Astrocyte (in vitro differentiated cells and primary cell): ENCODE data around the gene CMSS1. TPM values are rescaled to one million over a fixed set of nuclear protein-coding genes. Genes with fewer than 3 reads are reported as not detected.
A peak's percentile ranks its signal among the peaks of the same experiment; 100 is the strongest.

Experiments
- DNase-seq: peaks from one replicate; pipeline ENCODE4 v3.0.0-alpha.2; 2010; ENCODE audit warnings: low read depth
- FAIRE-seq: peaks from 2 replicates; lab custom pipeline; 2011; peaks lifted over from hg19 to GRCh38; lab: Jason Lieb, UNC
- H2AFZ ChIP-seq: 2 replicates; pipeline ENCODE4 v1.6.0; 2012; ENCODE audit warnings: low read depth, low read length, inconsistent platforms
- H3K27ac ChIP-seq: 2 replicates; pipeline ENCODE4 v1.5.1; 2011; ENCODE audit warnings: low read depth, low read length, inconsistent platforms
- H3K27me3 ChIP-seq: 2 replicates; pipeline ENCODE4 v1.6.0; 2011; ENCODE audit warnings: low read length, inconsistent platforms; ENCODE audit not compliant: insufficient read depth
- H3K36me3 ChIP-seq: 2 replicates; pipeline ENCODE4 v1.5.1; 2011; ENCODE audit warnings: low read length, inconsistent platforms; ENCODE audit not compliant: insufficient read depth
- H3K4me1 ChIP-seq: 2 replicates; pipeline ENCODE4 v1.5.1; 2011; ENCODE audit warnings: low read length, inconsistent platforms; ENCODE audit not compliant: insufficient read depth
- H3K4me2 ChIP-seq: 2 replicates; pipeline ENCODE4 v1.6.0; 2012; ENCODE audit warnings: low read length, inconsistent platforms
- H3K4me3 ChIP-seq: 2 replicates; pipeline ENCODE4 v1.5.1; 2011; ENCODE audit warnings: low read depth, mild to moderate bottlenecking, low read length, inconsistent platforms; ENCODE audit not compliant: insufficient read depth
- H3K79me2 ChIP-seq: 2 replicates; pipeline ENCODE4 v1.6.0; 2012; ENCODE audit warnings: mild to moderate bottlenecking, low read length, inconsistent platforms; ENCODE audit not compliant: insufficient read depth
- H3K9ac ChIP-seq: 2 replicates; pipeline ENCODE4 v1.6.0; 2012; ENCODE audit warnings: mild to moderate bottlenecking, low read length, inconsistent platforms
- H3K9me3 ChIP-seq: 2 replicates; pipeline ENCODE4 v1.5.1; 2012; ENCODE audit warnings: low read depth, mild to moderate bottlenecking, low read length, inconsistent platforms; ENCODE audit not compliant: insufficient read depth
- H4K20me1 ChIP-seq: 2 replicates; pipeline ENCODE4 v1.6.0; 2012; ENCODE audit warnings: low read length, inconsistent platforms; ENCODE audit not compliant: insufficient read depth
- H3K27ac Mint-ChIP-seq: one replicate; pipeline ENCODE4 v1.8.0; 2021; ENCODE audit warnings: mild to moderate bottlenecking, mixed read lengths; ENCODE audit not compliant: unreplicated experiment
- H3K27me3 Mint-ChIP-seq: one replicate; pipeline ENCODE4 v1.8.0; 2021; ENCODE audit warnings: low read depth, mixed read lengths; ENCODE audit not compliant: unreplicated experiment
- H3K36me3 Mint-ChIP-seq: one replicate; pipeline ENCODE4 v1.8.0; 2021; ENCODE audit warnings: low read depth, mixed read lengths; ENCODE audit not compliant: unreplicated experiment
- H3K4me1 Mint-ChIP-seq: one replicate; pipeline ENCODE4 v1.8.0; 2021; ENCODE audit warnings: low read depth, mixed read lengths; ENCODE audit not compliant: unreplicated experiment
- H3K4me3 Mint-ChIP-seq: one replicate; pipeline ENCODE4 v1.8.0; 2021; ENCODE audit warnings: mild to moderate bottlenecking, moderate library complexity, mixed read lengths; ENCODE audit not compliant: unreplicated experiment
- H3K9me3 Mint-ChIP-seq: one replicate; pipeline ENCODE4 v1.8.0; 2021; ENCODE audit warnings: mild to moderate bottlenecking, mixed read lengths; ENCODE audit not compliant: unreplicated experiment
- CTCF ChIP-seq: IDR thresholded peaks from 2 replicates; pipeline ENCODE4 v1.5.1; 2011; ENCODE audit warnings: low read depth, mild to moderate bottlenecking, inconsistent platforms, low read length, moderate library complexity; ENCODE audit not compliant: insufficient read depth
- EZH2 ChIP-seq: IDR thresholded peaks from 2 replicates; pipeline ENCODE4 v1.6.1; 2012; ENCODE audit warnings: mild to moderate bottlenecking, low read length, inconsistent platforms; ENCODE audit not compliant: insufficient read depth
- total RNA-seq: library from RNA; stranded (reverse); gene quantifications from 2 replicates; pipeline ENCODE4 v1.2.1, GENCODE V29; 2021

The CMSS1 gene
- total RNA-seq, 1 donor from 2014 or later: 12.5 TPM

GRCh38 chr3:99950921-99951320, 133.3 kb downstream of the CMSS1 start:
- no peak for FAIRE-seq
- H3K4me3 ChIP-seq: no peak overlapping the region
- no peaks in the 10 kb centered on the region for H3K27me3 Mint-ChIP-seq

GRCh38 chr3:99951701-99952100, 134.0 kb downstream of the CMSS1 start:
- Mint-ChIP-seq H3K27me3 (no peaks in the 10 kb centered on the region), H3K4me1 (peaks cover 46% of the 10 kb centered on the region), H3K9me3 (peaks cover 2% of the 10 kb centered on the region), H3K36me3 (no peaks in the 10 kb centered on the region), H3K27ac (peak overlapping the region; percentile 78), H3K4me3 (no peak overlapping the region)
- Histone ChIP-seq H3K9me3 (no peaks in the 10 kb centered on the region), H3K36me3 (no peaks in the 10 kb centered on the region), H3K27me3 (no peaks in the 10 kb centered on the region), H3K4me1 (peaks cover 36% of the 10 kb centered on the region), H3K4me2 (peak overlapping the region; percentile 55), H3K4me3 (no peak overlapping the region), H2AFZ (no peak overlapping the region), H4K20me1 (no peaks in the 10 kb centered on the region), H3K79me2 (no peaks in the 10 kb centered on the region), H3K9ac (peak overlapping the region; percentile 59), H3K27ac (peak overlapping the region; percentile 85)
- TF ChIP-seq EZH2 (no peak), CTCF (no peak)
- DNase-seq: no peak
- FAIRE-seq: peak; percentile 9

More at GRCh38 chr3:99950921-99951320, 133.3 kb downstream of the CMSS1 start:
- no peaks in the 10 kb centered on the region for H3K36me3 Mint-ChIP-seq
- peaks cover 47% of the 10 kb centered on the region for H3K4me1 Mint-ChIP-seq
- no peak overlapping the region for H2AFZ ChIP-seq
- H3K4me3 Mint-ChIP-seq: no peak overlapping the region
- no peak overlapping the region for H3K4me2 ChIP-seq
- H3K9me3 ChIP-seq: no peaks in the 10 kb centered on the region
- peak overlapping the region; percentile 78 for H3K27ac Mint-ChIP-seq
- peaks cover 36% of the 10 kb centered on the region for H3K4me1 ChIP-seq
- DNase-seq: no peak
- H3K9me3 Mint-ChIP-seq: no peaks in the 10 kb centered on the region
- H3K27ac ChIP-seq: peak overlapping the region; percentile 85
- no peak overlapping the region for H3K9ac ChIP-seq
- no peaks in the 10 kb centered on the region for H3K79me2 ChIP-seq
- H3K27me3 ChIP-seq: no peaks in the 10 kb centered on the region
- no peaks in the 10 kb centered on the region for H4K20me1 ChIP-seq
- TF ChIP-seq CTCF (no peak), EZH2 (no peak)
- no peaks in the 10 kb centered on the region for H3K36me3 ChIP-seq

GRCh38 chr3:99952306-99952705, 134.6 kb downstream of the CMSS1 start:
- peak; percentile 86 for FAIRE-seq
- Histone ChIP-seq H3K4me3 (no peak overlapping the region), H2AFZ (no peak overlapping the region), H3K9me3 (no peaks in the 10 kb centered on the region), H3K4me2 (peak overlapping the region; percentile 55), H3K4me1 (peaks cover 36% of the 10 kb centered on the region), H4K20me1 (no peaks in the 10 kb centered on the region), H3K27me3 (no peaks in the 10 kb centered on the region), H3K36me3 (no peaks in the 10 kb centered on the region), H3K79me2 (no peaks in the 10 kb centered on the region), H3K27ac (peak overlapping the region; percentile 85), H3K9ac (peak overlapping the region; percentile 59)
- peak; percentile 88 for DNase-seq
- H3K36me3 Mint-ChIP-seq: no peaks in the 10 kb centered on the region
- TF ChIP-seq CTCF (no peak), EZH2 (no peak)
- peak overlapping the region; percentile 78 for H3K27ac Mint-ChIP-seq
- no peak overlapping the region for H3K4me3 Mint-ChIP-seq
- peaks cover 52% of the 10 kb centered on the region for H3K4me1 Mint-ChIP-seq
- H3K9me3 Mint-ChIP-seq: peaks cover 4% of the 10 kb centered on the region
- H3K27me3 Mint-ChIP-seq: no peaks in the 10 kb centered on the region
